Naive B cell (primary cell): ENCODE data around the gene KIF21B. TPM values are rescaled to one million over a fixed set of nuclear protein-coding genes. Genes with fewer than 3 reads are reported as not detected.

Source experiments
- ATAC-seq, 2 donors: fragments of 150-1000 bp; cut with Tn5 transposase; 2 replicates each; pipeline ENCODE4 v1.10.0; 2021; ENCODE audit warnings: low read depth in 2 of 2, mild to moderate bottlenecking in 2 of 2, moderate library complexity in 2 of 2
- DNase-seq: peaks from one replicate; pipeline ENCODE4 v3.0.0; 2022
- H3K27ac Mint-ChIP-seq, 6 donors: one replicate each; pipeline ENCODE4 v1.8.0; 2020 to 2022; ENCODE audit warnings: mild to moderate bottlenecking in 6 of 6, mixed read lengths in 6 of 6, moderate library complexity in 5 of 6, inconsistent platforms in 2 of 6
- H3K27me3 Mint-ChIP-seq, 3 donors: one replicate each; pipeline ENCODE4 v1.8.0; 2021 to 2022; ENCODE audit warnings: mixed read lengths in 3 of 3, mild to moderate bottlenecking in 1 of 3
- H3K36me3 Mint-ChIP-seq, 2 donors: one replicate each; pipeline ENCODE4 v1.8.0; 2020 to 2022; ENCODE audit warnings: mixed read lengths in 2 of 2, inconsistent platforms in 1 of 2, mild to moderate bottlenecking in 1 of 2
- H3K4me1 Mint-ChIP-seq, 3 donors: one replicate each; pipeline ENCODE4 v1.8.0; 2020 to 2022; ENCODE audit warnings: mixed read lengths in 3 of 3, inconsistent platforms in 1 of 3, mild to moderate bottlenecking in 1 of 3, moderate library complexity in 1 of 3
- H3K4me3 Mint-ChIP-seq, 8 donors: one replicate each; pipeline ENCODE4 v1.8.0; 2020 to 2022; ENCODE audit warnings: mild to moderate bottlenecking in 8 of 8, mixed read lengths in 8 of 8, moderate library complexity in 8 of 8, inconsistent platforms in 2 of 8
- H3K9me3 Mint-ChIP-seq, 7 donors: one replicate each; pipeline ENCODE4 v1.8.0; 2020 to 2022; ENCODE audit warnings: mixed read lengths in 7 of 7, mild to moderate bottlenecking in 5 of 7, inconsistent platforms in 2 of 7, moderate library complexity in 1 of 7
- polyA plus RNA-seq, 6 donors: library from polyadenylated mRNA; unstranded; fragments of 300-500 nt; fragmentation: Illumina TruSeq; gene quantifications; one replicate each; pipeline ENCODE4 v1.2.3, GENCODE V29; 2021; ENCODE audit warnings: low read depth in 6 of 6

Gene KIF21B
- polyA plus RNA-seq, 6 donors from 2014 or later = 1.6 to 6.7 (median 2.5) TPM

DNA sequence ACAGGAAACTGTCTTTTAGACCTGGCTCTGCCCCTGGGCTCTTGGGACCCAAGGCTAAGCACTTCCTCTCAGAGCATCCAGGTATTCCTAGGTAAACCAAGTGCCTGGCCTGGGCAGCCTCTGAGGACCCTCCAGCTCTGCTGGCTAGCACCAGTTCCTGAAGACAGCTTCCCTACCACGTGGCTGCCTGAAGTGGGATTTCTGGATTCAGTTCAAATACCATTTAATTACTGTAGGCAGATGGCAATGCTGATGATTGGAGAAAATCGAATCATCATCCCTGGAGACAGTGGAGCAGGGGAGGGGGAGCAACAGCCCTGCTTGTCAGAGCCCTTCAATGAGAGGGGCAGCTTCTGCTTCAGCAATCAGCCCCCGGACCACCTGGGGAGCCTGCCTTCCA is 11.9 kb downstream of the KIF21B start:
- DNase-seq = no peak
- no peak overlapping the region for H3K4me3 Mint-ChIP-seq
- no peak for ATAC-seq
- H3K27me3 Mint-ChIP-seq = no peaks in the 10 kb centered on the region
- H3K9me3 Mint-ChIP-seq = no peaks in the 10 kb centered on the region
- H3K36me3 Mint-ChIP-seq = no peaks in the 10 kb centered on the region
- peaks cover 41 to 65% (median 48%) of the 10 kb centered on the region in 3 donors for H3K4me1 Mint-ChIP-seq
- H3K27ac Mint-ChIP-seq = peak overlapping the region in 2 of 6 donors; percentile 23 to 39

GRCh38 chr1:201009962-201010645 is 13.4 kb downstream of the KIF21B start:
- Mint-ChIP-seq H3K9me3 (no peaks in the 10 kb centered on the region), H3K36me3 (no peaks in the 10 kb centered on the region), H3K4me3 (no peak overlapping the region), H3K27me3 (no peaks in the 10 kb centered on the region), H3K4me1 (peaks cover 31 to 51% (median 34%) of the 10 kb centered on the region in 3 donors), H3K27ac (peak overlapping the region in 2 of 6 donors; percentile 1 to 16)
- ATAC-seq = no peak
- DNase-seq = no peak

DNA sequence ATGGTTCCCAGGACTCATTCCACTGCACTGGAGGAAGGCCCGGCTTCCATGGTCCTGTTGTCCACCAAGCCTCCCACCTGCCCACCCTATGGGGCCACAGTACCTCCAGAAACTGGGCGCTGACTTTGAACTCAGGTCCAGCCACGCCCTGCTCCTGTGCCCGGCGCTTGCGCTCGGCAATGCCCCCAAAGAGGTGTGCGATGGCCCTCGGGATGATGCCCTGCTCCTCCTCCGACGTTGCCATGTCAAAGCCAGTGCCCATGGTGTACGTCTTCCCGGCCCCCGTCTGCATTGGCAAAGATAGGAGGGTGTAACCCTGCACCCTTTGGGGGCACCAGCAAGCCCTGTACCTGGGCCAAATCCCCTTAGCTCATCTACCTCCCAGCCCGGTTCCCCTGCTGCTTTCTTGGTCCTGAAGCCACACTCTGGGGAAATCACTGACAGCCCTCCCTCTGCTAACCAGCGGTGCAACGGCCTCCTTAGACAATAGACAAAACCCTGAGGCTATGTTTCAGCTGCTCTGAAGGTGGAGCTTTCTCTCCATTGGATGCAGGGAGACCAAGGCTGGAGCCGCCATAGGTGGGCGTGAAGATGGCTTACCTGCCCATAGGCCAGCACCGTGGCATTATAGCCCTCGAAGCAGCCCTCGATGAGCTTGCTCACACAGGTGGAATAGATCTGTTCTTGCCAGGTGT is 14.7 kb downstream of the KIF21B start:
- Mint-ChIP-seq H3K27me3 (no peaks in the 10 kb centered on the region), H3K9me3 (no peaks in the 10 kb centered on the region), H3K4me1 (peaks cover 23 to 45% (median 31%) of the 10 kb centered on the region in 3 donors), H3K27ac (peak overlapping the region in 2 of 6 donors; percentile 15 to 16), H3K4me3 (no peak overlapping the region), H3K36me3 (no peaks in the 10 kb centered on the region)
- DNase-seq = no peak
- ATAC-seq = no peak

GRCh38 chr1:201007481-201007880 is 16.0 kb downstream of the KIF21B start:
- H3K27ac Mint-ChIP-seq = no peak overlapping the region
- ATAC-seq = no peak
- peaks cover under 1 to 9% of the 10 kb centered on the region in 2 donors for H3K36me3 Mint-ChIP-seq
- peaks cover 10 to 31% (median 20%) of the 10 kb centered on the region in 3 donors for H3K4me1 Mint-ChIP-seq
- no peaks in the 10 kb centered on the region for H3K9me3 Mint-ChIP-seq
- H3K4me3 Mint-ChIP-seq = no peak overlapping the region
- DNase-seq = no peak
- no peaks in the 10 kb centered on the region for H3K27me3 Mint-ChIP-seq

- DNase-seq (no peak), ATAC-seq (no peak)
- Mint-ChIP-seq H3K9me3 (no peaks in the 10 kb centered on the region), H3K4me3 (no peak overlapping the region), H3K27ac (no peak overlapping the region), H3K4me1 (peaks cover 4 to 27% (median 13%) of the 10 kb centered on the region in 3 donors), H3K36me3 (peaks cover 9 to 15% of the 10 kb centered on the region in 2 donors), H3K27me3 (no peaks in the 10 kb centered on the region)
Observed at GRCh38 chr1:201006450-201006849, 17.1 kb downstream of the KIF21B start.

- H3K36me3 Mint-ChIP-seq = peaks cover 9 to 15% of the 10 kb centered on the region in 2 donors
- no peak for ATAC-seq
Observed at GRCh38 chr1:201004732-201005131, 18.8 kb downstream of the KIF21B start.

DNA sequence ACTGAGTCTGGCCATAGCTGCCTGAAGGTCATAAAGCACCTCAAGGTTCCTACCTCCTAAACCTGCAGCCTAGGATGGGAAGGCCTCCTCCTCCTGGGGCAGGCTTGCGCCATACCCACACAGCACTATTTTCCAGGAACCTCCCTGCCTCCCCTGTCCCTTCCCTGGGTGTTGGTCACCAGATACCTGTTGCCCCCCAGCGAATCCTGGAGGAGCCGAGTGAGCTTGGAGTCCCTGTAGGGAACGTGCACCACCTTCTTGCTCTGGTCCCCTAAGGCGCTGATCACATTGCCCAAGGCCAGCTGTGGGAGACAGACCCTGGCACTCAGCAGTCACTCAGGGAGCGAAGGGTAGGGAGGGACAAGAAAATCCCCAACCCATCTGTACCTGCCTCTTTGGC is 19.4 kb downstream of the KIF21B start:
- Mint-ChIP-seq H3K4me1 (peaks cover 0 to 11% (median 2%) of the 10 kb centered on the region in 3 donors), H3K27me3 (no peaks in the 10 kb centered on the region), H3K4me3 (no peak overlapping the region), H3K36me3 (peaks cover 9 to 15% of the 10 kb centered on the region in 2 donors), H3K9me3 (no peaks in the 10 kb centered on the region), H3K27ac (no peak overlapping the region)
- ATAC-seq (no peak), DNase-seq (no peak)

More at GRCh38 chr1:201004732-201005131, 18.8 kb downstream of the KIF21B start:
- H3K9me3 Mint-ChIP-seq = no peaks in the 10 kb centered on the region
- H3K27me3 Mint-ChIP-seq = no peaks in the 10 kb centered on the region
- no peak overlapping the region for H3K4me3 Mint-ChIP-seq
- no peak for DNase-seq
- no peak overlapping the region for H3K27ac Mint-ChIP-seq
- peaks cover 0 to 17% (median 8%) of the 10 kb centered on the region in 3 donors for H3K4me1 Mint-ChIP-seq

DNA sequence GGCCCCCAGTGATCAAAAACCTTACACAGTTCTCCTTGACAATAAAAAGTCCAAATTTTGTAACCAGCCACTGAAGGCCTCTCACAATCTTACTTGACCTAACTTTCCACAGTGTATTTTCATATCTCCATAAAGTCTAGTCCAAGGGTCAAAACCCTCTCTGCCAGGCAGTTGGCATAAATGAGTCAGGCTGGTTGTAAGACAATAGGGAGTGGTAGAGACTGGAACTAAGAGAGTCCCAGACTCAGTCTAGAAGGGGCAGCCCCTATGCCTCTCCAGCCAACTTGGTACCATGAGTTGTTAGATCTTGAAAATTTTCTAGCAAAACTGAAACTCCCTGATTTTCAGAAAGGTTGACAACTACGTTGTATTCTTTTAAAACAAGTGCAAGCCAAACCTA is 21.0 kb downstream of the KIF21B start:
- Mint-ChIP-seq H3K9me3 (no peaks in the 10 kb centered on the region), H3K27me3 (no peaks in the 10 kb centered on the region), H3K4me1 (peaks cover 6 to 12% (median 8%) of the 10 kb centered on the region in 3 donors), H3K27ac (peak overlapping the region in 1 of 6 donors; percentile 15), H3K4me3 (peak overlapping the region in 1 of 8 donors; percentile 56), H3K36me3 (peaks cover 14 to 22% of the 10 kb centered on the region in 2 donors)
- ATAC-seq (no peak), DNase-seq (no peak)

DNA sequence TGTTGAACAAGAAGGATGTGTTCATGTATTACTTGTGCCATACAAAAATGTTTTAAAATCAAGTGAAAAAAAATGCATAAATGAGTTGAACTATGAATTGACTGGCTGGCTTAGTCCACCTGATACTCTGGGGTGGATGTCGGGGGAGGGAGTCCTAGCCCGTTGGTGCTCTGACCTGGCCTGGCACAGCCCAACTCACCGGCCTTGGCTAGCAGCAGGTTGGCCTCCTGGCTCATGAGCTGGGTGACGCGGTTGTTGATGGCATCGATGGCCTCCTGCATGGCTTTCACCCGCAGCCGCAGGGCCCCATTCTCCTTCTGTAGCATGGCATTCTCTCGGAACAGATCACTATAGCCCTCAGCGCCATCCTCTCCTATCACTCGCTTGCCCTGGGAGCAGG is 21.6 kb downstream of the KIF21B start:
- Mint-ChIP-seq H3K4me3 (no peak overlapping the region), H3K27me3 (no peaks in the 10 kb centered on the region), H3K9me3 (no peaks in the 10 kb centered on the region), H3K27ac (peak overlapping the region in 1 of 6 donors; percentile 43), H3K4me1 (peaks cover 7 to 12% (median 11%) of the 10 kb centered on the region in 3 donors), H3K36me3 (peaks cover 14 to 27% of the 10 kb centered on the region in 2 donors)
- DNase-seq = no peak
- ATAC-seq = no peak

GRCh38 chr1:201000391-201000790 is 23.1 kb downstream of the KIF21B start:
- Mint-ChIP-seq H3K27ac (no peak overlapping the region), H3K27me3 (no peaks in the 10 kb centered on the region), H3K36me3 (peaks cover 22 to 39% of the 10 kb centered on the region in 2 donors), H3K9me3 (no peaks in the 10 kb centered on the region), H3K4me3 (no peak overlapping the region), H3K4me1 (peaks cover 7 to 12% (median 12%) of the 10 kb centered on the region in 3 donors)
- ATAC-seq = no peak
- no peak for DNase-seq

GRCh38 chr1:200999667-201000066 is 23.8 kb downstream of the KIF21B start:
- Mint-ChIP-seq H3K27me3 (no peaks in the 10 kb centered on the region), H3K4me3 (peak overlapping the region in 1 of 8 donors; percentile 0), H3K9me3 (no peaks in the 10 kb centered on the region), H3K4me1 (peaks cover 7 to 12% (median 12%) of the 10 kb centered on the region in 3 donors), H3K27ac (peak overlapping the region in 1 of 6 donors; percentile 75), H3K36me3 (peaks cover 22 to 39% of the 10 kb centered on the region in 2 donors)
- no peak for DNase-seq
- ATAC-seq = no peak

DNA sequence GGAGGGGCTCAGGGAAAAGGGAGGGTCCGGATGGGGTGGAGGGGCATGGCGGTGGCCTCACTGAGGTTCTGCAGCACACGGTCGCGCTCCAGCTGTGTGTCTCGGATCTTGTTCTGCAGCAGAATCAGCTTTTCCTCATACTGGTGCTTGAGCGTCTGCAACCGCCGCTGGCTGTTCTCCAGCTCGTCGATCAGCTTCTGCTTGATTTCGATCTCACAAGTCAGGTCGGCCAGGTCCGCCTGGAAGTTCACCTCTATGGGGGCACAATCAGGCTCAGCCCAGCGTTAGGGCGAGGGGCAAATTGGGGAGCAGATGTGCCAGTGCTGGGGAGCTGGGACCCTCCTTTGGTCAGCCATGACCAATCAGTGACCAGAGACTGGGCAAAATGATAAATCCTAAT is 25.2 kb downstream of the KIF21B start:
- peaks cover 7 to 12% (median 12%) of the 10 kb centered on the region in 3 donors for H3K4me1 Mint-ChIP-seq
- ATAC-seq = no peak
- H3K27ac Mint-ChIP-seq = peak overlapping the region in 1 of 6 donors; percentile 48
- no peaks in the 10 kb centered on the region for H3K27me3 Mint-ChIP-seq
- no peaks in the 10 kb centered on the region for H3K9me3 Mint-ChIP-seq
- peaks cover 22 to 39% of the 10 kb centered on the region in 2 donors for H3K36me3 Mint-ChIP-seq
- DNase-seq = no peak
- H3K4me3 Mint-ChIP-seq = no peak overlapping the region

DNA sequence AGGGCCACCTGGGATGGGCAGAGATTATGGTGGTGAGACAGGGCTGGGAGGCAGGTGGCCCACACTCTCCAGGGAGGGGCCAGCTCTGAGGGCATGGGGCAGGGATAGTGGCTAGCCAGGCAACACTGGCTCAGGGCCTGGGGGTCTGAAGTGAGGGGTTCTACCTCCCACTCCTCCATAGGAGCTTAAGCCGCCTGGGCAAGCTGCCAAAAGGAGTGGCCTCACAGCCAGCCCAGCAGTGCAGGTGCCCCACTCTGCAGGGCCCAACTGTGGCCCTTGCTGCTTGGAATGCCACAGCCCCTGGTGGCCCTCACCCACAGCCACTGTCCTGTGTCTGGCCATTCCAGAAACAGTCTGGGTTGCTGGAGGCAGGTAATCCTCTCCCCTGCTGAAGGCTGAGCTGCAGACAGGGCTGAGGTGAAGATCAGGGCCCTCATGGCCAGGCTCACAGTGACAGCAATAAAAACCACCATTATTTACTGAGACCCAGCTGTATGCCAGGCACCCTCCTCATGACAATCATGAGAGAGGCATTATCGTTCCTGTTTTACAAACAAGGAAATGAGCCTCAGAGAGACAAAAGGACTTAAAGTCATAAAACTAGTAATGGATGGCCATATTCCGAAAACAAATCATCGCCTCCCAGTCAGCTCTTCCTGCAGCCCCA is 31.0 kb downstream of the KIF21B start:
- Mint-ChIP-seq H3K36me3 (peaks cover 14 to 31% of the 10 kb centered on the region in 2 donors), H3K9me3 (no peaks in the 10 kb centered on the region), H3K4me1 (peaks cover 0 to 4% (median 1%) of the 10 kb centered on the region in 3 donors), H3K27ac (no peak overlapping the region), H3K27me3 (no peaks in the 10 kb centered on the region), H3K4me3 (no peak overlapping the region)
- ATAC-seq (no peak), DNase-seq (no peak)
